ENCODE data around the gene ADAP1. TPM values are rescaled to one million over a fixed set of nuclear protein-coding genes. Genes with fewer than 3 reads are reported as not detected.

The ADAP1 gene
- total and polyA plus RNA-seq, 2 experiments from 2014 or later = 0.24 to 1.1 TPM

DNA sequence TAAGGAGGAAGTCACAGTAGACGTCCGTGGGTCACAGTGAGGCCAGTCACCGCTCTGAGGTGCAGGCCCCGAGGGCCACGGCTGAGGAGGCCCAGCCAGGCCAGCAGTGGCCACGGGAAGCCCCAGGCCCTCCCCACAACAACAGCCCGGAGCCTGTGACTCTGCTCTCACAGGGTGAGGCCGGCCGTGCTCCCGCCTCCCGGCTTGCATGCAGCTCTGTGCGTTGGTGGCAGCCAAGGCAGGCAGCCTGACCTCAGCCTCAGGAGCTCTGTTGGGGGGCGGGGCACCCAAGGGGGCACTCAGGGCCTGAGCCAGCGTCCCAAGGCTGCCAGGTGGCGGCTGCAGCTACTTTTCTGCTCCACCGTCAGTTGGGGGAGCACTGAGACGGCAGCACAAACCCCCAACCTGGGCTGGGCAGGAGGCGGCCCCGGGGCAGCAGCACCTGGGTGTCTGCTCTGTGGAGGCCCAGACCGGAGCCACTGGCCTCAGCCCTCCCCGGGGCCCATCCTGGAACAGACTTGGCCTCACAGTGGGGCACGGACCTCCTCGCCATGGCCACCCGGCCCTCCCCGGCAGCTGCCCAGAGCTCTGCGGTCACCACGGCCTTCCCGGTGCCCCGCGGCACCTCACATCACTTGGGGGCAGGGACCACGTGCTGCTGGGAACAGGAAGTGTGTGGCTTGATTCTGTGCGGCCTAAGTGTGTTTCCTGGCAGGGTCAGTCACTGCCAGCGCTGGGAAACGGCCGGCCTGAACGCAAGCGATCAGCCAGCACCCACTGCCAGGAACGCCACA lies 41.8 kb upstream of the ADAP1 start:
- no peaks in the 10 kb centered on the region for H3K79me2 ChIP-seq (ENCODE audit: insufficient read depth)
- in situ Hi-C loops (cut with MboI) = no loop called here
- H3K9ac ChIP-seq = no peak overlapping the region
- no peaks in the 10 kb centered on the region for H3K27me3 ChIP-seq (replicated peaks; ENCODE audit: insufficient read depth)
- H3K27ac ChIP-seq = no peak overlapping the region
- H3F3A ChIP-seq (ENCODE audit: insufficient read depth) = no peaks in the 10 kb centered on the region
- no peak overlapping the region for H2AFZ ChIP-seq
- H3K36me3 ChIP-seq (ENCODE audit: low read depth) = no peaks in the 10 kb centered on the region
- H3K9me3 ChIP-seq (ENCODE audit: low read depth) = no peaks in the 10 kb centered on the region
- DNase-seq = no peak
- no peak for TF ChIP-seq EZH2phosphoT487 (IDR thresholded peaks at IDR 0.05; ENCODE audit: insufficient read depth, low read depth)
- TF ChIP-seq EZH2 (IDR thresholded peaks at IDR 0.05; ENCODE audit: insufficient read depth, poor library complexity, severe bottlenecking) = no peak
- no peaks in the 10 kb centered on the region for H3K9me2 ChIP-seq (ENCODE audit: insufficient read depth)
- no peak overlapping the region for H3K4me2 ChIP-seq (ENCODE audit: unreplicated experiment)
- H4K20me1 ChIP-seq (ENCODE audit: insufficient read depth) = no peaks in the 10 kb centered on the region
- H3K4me1 ChIP-seq (ENCODE audit: insufficient read depth) = 0 out of 2 replicates have a peak, but pooled peaks cover 3% of the 10 kb centered on the region
- WGBS, 2 experiments (ENCODE audit: low coverage in 1 of 2, low lambda C conversion rate in 2 of 2, missing lambda C conversion rate in 2 of 2) = 90 to 94% methylated on average over 27 to 34 of the region's 38 CpGs
- H3K4me3 ChIP-seq = no peak overlapping the region

GRCh38 chr7:995571-995970 lies 41.1 kb upstream of the ADAP1 start:
- no peaks in the 10 kb centered on the region for H4K20me1 ChIP-seq (ENCODE audit: insufficient read depth)
- no peak for DNase-seq
- no peak overlapping the region for H3K27ac ChIP-seq
- 0 out of 2 replicates have a peak, but pooled peaks cover 3% of the 10 kb centered on the region for H3K4me1 ChIP-seq (ENCODE audit: insufficient read depth)
- no peaks in the 10 kb centered on the region for H3K9me3 ChIP-seq (ENCODE audit: low read depth)
- H3K36me3 ChIP-seq (ENCODE audit: low read depth) = no peaks in the 10 kb centered on the region
- H3K9ac ChIP-seq = no peak overlapping the region
- H3K9me2 ChIP-seq (ENCODE audit: insufficient read depth) = no peaks in the 10 kb centered on the region
- 76 to 79% methylated on average over 13 to 14 of the region's 14 CpGs for WGBS, 2 experiments (ENCODE audit: low coverage in 1 of 2, low lambda C conversion rate in 2 of 2, missing lambda C conversion rate in 2 of 2)
- H3K4me3 ChIP-seq = no peak overlapping the region
- no peaks in the 10 kb centered on the region for H3K79me2 ChIP-seq (ENCODE audit: insufficient read depth)
- no peaks in the 10 kb centered on the region for H3K27me3 ChIP-seq (replicated peaks; ENCODE audit: insufficient read depth)
- H3K4me2 ChIP-seq (ENCODE audit: unreplicated experiment) = no peak overlapping the region
- TF ChIP-seq EZH2phosphoT487 (IDR thresholded peaks at IDR 0.05; ENCODE audit: insufficient read depth, low read depth) (no peak), EZH2 (IDR thresholded peaks at IDR 0.05; ENCODE audit: insufficient read depth, poor library complexity, severe bottlenecking) (no peak)
- H3F3A ChIP-seq (ENCODE audit: insufficient read depth) = no peaks in the 10 kb centered on the region
- in situ Hi-C loops (cut with MboI) = no loop called here
- no peak overlapping the region for H2AFZ ChIP-seq

DNA sequence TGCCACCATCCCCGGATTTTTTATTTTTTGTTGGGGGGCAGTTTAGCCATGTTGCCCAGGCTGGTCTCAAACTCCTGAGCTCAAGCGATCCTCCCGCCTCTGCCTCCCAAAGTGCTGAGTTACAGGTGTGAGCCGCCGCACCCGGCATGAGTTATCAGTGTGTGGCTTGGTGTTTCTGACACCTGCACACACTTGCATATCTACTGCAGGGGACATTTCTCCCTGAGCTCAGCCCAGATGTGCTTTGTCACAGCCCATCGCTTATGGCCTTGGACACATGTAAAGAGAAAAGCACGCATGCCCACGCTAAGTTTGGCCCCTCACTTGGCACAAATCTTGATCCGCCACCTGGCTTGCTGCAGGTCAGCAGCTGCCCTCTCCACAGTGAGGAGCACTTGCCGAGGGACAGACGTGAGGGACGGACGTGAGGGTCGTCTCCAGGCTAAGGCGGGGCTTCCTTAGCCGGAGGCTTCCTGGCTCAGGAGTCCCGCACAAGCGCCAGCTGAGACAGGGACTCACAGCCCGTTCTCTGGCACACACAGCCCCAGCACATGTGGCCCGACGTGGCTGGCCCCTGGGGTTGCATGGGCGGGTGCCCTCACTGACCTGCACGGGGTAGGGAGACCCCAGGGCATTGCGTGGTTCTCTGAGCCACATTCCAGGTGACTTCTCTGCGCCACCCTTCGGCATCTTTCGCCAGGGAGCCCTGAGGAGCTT lies 40.3 kb upstream of the ADAP1 start:
- TF ChIP-seq EZH2phosphoT487 (IDR thresholded peaks at IDR 0.05; ENCODE audit: insufficient read depth, low read depth) (no peak), EZH2 (IDR thresholded peaks at IDR 0.05; ENCODE audit: insufficient read depth, poor library complexity, severe bottlenecking) (no peak)
- DNase-seq = no peak
- H3K4me3 ChIP-seq = no peak overlapping the region
- H3K9me3 ChIP-seq (ENCODE audit: low read depth) = no peaks in the 10 kb centered on the region
- in situ Hi-C loops (cut with MboI) = loop anchor here (5.0 kb wide), 1 partner anchor 68 kb away; no protein-coding TSS in a partner anchor
- 0 out of 2 replicates have a peak, but pooled peaks cover 3% of the 10 kb centered on the region for H3K4me1 ChIP-seq (ENCODE audit: insufficient read depth)
- no peak overlapping the region for H3K27ac ChIP-seq
- no peaks in the 10 kb centered on the region for H3K79me2 ChIP-seq (ENCODE audit: insufficient read depth)
- 72 to 76% methylated on average over 28 of the region's 28 CpGs for WGBS, 2 experiments (ENCODE audit: low coverage in 1 of 2, low lambda C conversion rate in 2 of 2, missing lambda C conversion rate in 2 of 2)
- H3K4me2 ChIP-seq (ENCODE audit: unreplicated experiment) = no peak overlapping the region
- no peaks in the 10 kb centered on the region for H3K27me3 ChIP-seq (replicated peaks; ENCODE audit: insufficient read depth)
- H3K36me3 ChIP-seq (ENCODE audit: low read depth) = no peaks in the 10 kb centered on the region
- H3K9me2 ChIP-seq (ENCODE audit: insufficient read depth) = no peaks in the 10 kb centered on the region
- H3F3A ChIP-seq (ENCODE audit: insufficient read depth) = no peaks in the 10 kb centered on the region
- H2AFZ ChIP-seq = no peak overlapping the region
- H3K9ac ChIP-seq = no peak overlapping the region
- H4K20me1 ChIP-seq (ENCODE audit: insufficient read depth) = no peaks in the 10 kb centered on the region

- Histone ChIP-seq H3K9me2 (ENCODE audit: insufficient read depth) (no peaks in the 10 kb centered on the region), H3K4me3 (no peak overlapping the region), H3K79me2 (ENCODE audit: insufficient read depth) (no peaks in the 10 kb centered on the region), H3K9me3 (ENCODE audit: low read depth) (no peaks in the 10 kb centered on the region), H3K36me3 (ENCODE audit: low read depth) (no peaks in the 10 kb centered on the region), H3F3A (ENCODE audit: insufficient read depth) (no peaks in the 10 kb centered on the region), H4K20me1 (ENCODE audit: insufficient read depth) (no peaks in the 10 kb centered on the region), H3K4me1 (ENCODE audit: insufficient read depth) (0 out of 2 replicates have a peak, but pooled peaks cover 3% of the 10 kb centered on the region), H2AFZ (no peak overlapping the region), H3K4me2 (ENCODE audit: unreplicated experiment) (no peak overlapping the region), H3K27me3 (replicated peaks; ENCODE audit: insufficient read depth) (no peaks in the 10 kb centered on the region), H3K27ac (no peak overlapping the region), H3K9ac (no peak overlapping the region)
- TF ChIP-seq EZH2 (IDR thresholded peaks at IDR 0.05; ENCODE audit: insufficient read depth, poor library complexity, severe bottlenecking) (no peak), EZH2phosphoT487 (IDR thresholded peaks at IDR 0.05; ENCODE audit: insufficient read depth, low read depth) (no peak)
- DNase-seq = peak; percentile 96
- in situ Hi-C loops (cut with MboI) = loop anchor here (5.0 kb wide), 1 partner anchor 69 kb away; no protein-coding TSS in a partner anchor
- 17 to 18% methylated on average over 33 to 34 of the region's 34 CpGs for WGBS, 2 experiments (ENCODE audit: low coverage in 1 of 2, low lambda C conversion rate in 2 of 2, missing lambda C conversion rate in 2 of 2)
Measured at GRCh38 chr7:992709-993607, 38.5 kb upstream of the ADAP1 start.
